Astrocyte of the spinal cord (primary cell): ENCODE measurements around the gene FBXL3.
"Not testable (repeated sequence)": the region's sequence is repeated elsewhere in the genome, so short reads cannot be mapped to it uniquely, and the experiment has no call there.

Experiments used
- DNase-seq: peaks from one replicate; pipeline ENCODE4 v3.0.0; 2011; ENCODE audit warnings: low read depth, low spot score
- H3K4me3 ChIP-seq: 2 replicates; pipeline ENCODE4 v1.5.1; 2011; ENCODE audit warnings: low read depth, mild to moderate bottlenecking, low read length, moderate library complexity
- in situ Hi-C: cut with HindIII; loops from 2 replicates; pipeline ENCODE4 v1.10.0; 2017; ENCODE audit warnings: low sequenced_read_pairs
- TF ChIP-seq, protein P1 (sequence below): IDR thresholded peaks from 2 replicates; pipeline ENCODE4 v1.5.1; 2012; ENCODE audit warnings: low read depth, mild to moderate bottlenecking, low read length, inconsistent platforms

Gene FBXL3

GRCh38 chr13:77016888-77017623 lies 9.9 kb downstream of the FBXL3 start:
- no peak for DNase-seq
- in situ Hi-C loops, result no loop called here
- no peak overlapping the region for H3K4me3 ChIP-seq
- TF ChIP-seq, protein P1, sequence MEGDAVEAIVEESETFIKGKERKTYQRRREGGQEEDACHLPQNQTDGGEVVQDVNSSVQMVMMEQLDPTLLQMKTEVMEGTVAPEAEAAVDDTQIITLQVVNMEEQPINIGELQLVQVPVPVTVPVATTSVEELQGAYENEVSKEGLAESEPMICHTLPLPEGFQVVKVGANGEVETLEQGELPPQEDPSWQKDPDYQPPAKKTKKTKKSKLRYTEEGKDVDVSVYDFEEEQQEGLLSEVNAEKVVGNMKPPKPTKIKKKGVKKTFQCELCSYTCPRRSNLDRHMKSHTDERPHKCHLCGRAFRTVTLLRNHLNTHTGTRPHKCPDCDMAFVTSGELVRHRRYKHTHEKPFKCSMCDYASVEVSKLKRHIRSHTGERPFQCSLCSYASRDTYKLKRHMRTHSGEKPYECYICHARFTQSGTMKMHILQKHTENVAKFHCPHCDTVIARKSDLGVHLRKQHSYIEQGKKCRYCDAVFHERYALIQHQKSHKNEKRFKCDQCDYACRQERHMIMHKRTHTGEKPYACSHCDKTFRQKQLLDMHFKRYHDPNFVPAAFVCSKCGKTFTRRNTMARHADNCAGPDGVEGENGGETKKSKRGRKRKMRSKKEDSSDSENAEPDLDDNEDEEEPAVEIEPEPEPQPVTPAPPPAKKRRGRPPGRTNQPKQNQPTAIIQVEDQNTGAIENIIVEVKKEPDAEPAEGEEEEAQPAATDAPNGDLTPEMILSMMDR, result no peak

DNA sequence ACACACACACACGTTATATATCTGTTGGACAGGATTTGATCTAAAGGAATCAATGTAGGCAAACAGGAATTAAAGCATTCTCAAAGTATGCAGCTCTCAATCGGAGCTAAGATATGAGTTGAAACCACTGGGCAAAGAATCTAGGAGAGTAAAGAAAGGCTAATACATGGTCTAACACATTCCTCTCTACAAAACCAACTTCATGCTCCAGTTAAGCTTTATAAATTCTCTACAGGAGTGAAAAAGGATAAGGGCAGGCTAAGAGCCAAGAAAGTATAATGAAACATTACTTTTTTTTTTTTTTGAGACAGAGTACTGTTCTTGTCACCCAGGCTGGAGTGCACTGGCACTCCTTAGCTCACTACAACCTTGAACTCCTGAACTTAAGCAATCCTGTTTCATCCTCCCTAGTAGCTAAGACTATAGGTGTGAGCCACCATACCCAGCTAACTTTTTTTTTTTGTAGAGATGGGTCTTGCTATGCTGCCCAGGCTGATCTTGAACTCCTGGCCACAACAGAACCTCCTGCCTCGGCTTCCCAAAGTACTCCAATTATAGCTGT lies 10.6 kb downstream of the FBXL3 start:
- TF ChIP-seq, protein P1, result no peak

GRCh38 chr13:77014906-77015685 lies 11.9 kb downstream of the FBXL3 start:
- H3K4me3 ChIP-seq, result no peak overlapping the region
- in situ Hi-C loops, result no loop called here
- TF ChIP-seq, protein P1, result no peak
- no peak for DNase-seq

More for the DNA sequence above, 10.6 kb downstream of the FBXL3 start:
- in situ Hi-C loops, result no loop called here
- DNase-seq, result no peak
- no peak overlapping the region for H3K4me3 ChIP-seq

DNA sequence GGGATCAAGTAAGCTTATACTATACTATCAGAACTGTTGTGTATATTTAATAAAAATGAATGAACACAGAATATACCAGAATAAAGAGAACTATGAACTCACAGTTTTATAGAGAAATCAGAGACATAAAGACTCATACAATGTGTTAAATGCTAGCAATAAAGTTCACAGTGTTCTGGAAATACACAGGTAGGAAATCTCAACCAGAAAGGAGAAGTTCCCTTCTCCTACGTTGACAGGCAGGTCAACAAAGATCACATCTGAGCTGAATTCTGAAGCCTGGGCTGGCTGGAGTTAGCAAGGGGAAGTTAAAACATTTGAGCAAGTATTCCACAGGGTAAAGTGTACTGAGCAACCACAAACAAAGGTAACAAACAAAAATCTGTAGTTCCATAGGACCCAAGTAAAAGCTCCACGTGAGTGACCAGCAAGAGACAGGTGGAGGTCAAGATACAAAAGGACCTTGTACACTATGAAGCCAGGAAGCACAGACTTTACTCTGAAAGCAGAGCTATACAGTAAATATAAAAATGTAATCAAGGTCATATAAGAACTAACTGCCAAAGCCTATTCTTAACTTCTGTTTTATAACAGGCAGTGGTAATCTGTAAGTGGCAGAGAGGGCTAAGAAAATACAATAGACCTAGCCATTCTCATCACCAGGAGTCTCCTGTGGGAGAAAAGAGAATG lies 13.0 kb downstream of the FBXL3 start:
- no peak overlapping the region for H3K4me3 ChIP-seq
- no peak for DNase-seq
- TF ChIP-seq, protein P1, result no peak
- in situ Hi-C loops, result no loop called here

- H3K4me3 ChIP-seq, DNase-seq, in situ Hi-C loops: not testable (repeated sequence)
These were observed 17.2 kb downstream of the FBXL3 start for GRCh38 chr13:77009719-77010118.

- in situ Hi-C loops, result no loop called here
- TF ChIP-seq, protein P1, result no peak
- H3K4me3 ChIP-seq, result no peak overlapping the region
These were observed 17.9 kb downstream of the FBXL3 start for GRCh38 chr13:77009011-77009410.

DNA sequence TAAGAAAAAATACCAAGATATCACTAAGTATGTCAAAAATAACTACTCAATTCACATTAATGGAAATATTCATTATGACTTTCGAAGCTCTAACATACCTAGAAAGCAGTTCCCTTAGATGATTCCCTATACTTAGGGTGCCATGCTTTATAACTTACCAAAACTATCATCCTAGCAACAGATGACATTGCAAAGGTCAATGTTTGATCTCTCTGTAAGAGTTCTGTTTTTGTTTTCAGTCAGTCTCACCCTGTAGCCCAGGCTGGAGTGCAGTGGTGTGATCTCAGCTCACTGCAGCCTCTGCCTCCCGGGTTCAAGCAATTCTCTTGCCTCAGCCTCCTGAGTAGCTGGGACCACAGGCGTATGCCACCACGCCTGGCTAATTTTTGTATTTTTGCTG lies 18.6 kb downstream of the FBXL3 start:
- in situ Hi-C loops, H3K4me3 ChIP-seq, DNase-seq: not testable (repeated sequence)

More at GRCh38 chr13:77009011-77009410, 17.9 kb downstream of the FBXL3 start:
- no peak for DNase-seq
